Superior temporal gyrus (tissue), 1 donor: ENCODE data around the gene FCHSD2.

Experiments used
- DNase-seq: peaks from one replicate; pipeline ENCODE4 v3.0.0-alpha.2; 2016; ENCODE audit errors: extremely low spot score

The FCHSD2 gene

DNA sequence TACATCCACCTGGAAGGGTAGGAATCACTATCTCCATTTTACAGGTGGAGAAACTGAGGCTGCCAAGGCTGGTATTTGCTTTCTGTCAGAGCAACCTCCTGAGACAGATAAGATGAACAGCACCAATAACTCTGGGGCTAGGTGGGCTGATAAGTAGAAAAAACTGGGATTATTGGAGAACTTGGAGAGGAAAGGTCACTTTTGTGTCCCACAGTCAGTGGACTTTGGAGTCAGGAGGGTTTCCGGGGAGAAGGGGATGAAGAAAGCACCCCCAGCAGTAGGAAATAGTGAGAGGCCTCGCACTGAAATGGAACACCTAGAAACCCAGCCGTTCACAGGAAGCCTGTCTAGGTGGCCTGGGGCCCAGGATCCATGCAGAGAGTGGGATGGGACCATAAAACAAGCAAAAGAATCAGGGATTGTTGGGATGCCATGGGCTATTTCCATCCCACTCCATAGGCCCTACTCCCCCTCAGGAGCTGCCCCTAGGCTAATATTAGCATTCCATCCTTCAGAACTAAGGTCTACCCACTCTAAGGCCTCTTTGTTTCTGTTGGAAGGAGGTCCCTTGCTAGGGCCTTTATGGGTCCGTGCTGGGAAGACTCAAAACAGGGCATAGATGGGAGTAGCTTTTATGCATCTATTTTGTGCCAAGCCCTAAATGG, 31.0 kb upstream of the FCHSD2 start:
- DNase-seq: no peak

DNA sequence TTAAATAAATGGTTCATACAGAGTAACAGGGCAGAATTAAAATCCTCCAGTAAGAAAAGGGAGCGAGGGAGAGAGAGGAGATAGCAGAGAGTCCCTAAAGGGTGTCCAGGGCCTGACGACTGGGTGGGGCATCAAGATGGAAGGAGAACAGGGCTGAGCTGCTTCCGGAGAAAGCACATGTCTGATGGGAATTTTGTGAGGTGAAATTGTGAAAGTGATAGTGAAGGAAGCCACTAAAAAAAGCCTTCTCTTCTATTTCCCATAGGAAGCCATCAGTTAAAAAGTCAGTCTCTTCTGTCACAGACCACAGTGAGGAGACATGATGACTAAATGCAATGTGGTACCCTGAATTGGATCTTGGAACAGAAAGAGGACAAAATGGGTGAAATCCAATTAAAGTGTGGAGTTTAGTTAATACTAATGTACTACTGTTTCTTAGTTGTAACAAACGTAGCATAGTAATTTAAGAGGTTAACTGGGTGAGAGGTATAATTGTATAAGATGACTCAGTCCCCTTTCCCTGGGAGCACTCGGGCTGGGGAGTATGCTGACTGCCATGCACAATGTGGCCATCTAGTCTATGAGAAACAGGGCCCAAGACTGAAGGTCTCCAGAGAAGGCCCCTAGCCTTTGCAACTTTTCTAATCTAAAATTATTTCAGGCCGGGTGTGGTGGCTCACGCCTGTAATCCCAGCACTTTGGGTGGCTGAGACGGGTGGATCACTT, 29.5 kb upstream of the FCHSD2 start:
- DNase-seq: no peak

DNA sequence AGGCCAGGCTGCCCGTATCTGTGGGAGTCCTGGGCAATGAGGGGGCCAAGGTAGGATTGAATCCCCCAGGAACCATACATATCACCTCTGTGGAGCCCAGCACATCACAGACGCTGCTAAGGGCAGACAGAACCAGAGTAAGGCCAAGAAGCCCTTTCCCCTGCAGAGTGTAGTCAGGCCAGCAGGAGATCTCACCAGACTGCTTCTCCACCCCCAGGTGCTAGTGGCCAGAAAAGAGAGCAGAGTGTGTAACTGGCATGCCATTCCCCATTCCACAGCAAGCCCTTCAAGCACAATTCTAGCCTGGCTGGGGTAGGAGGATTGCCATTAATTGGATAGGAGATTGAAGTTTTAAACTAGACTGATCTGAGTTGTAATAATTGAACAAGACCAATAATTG, 28.0 kb upstream of the FCHSD2 start:
- DNase-seq: no peak

DNA sequence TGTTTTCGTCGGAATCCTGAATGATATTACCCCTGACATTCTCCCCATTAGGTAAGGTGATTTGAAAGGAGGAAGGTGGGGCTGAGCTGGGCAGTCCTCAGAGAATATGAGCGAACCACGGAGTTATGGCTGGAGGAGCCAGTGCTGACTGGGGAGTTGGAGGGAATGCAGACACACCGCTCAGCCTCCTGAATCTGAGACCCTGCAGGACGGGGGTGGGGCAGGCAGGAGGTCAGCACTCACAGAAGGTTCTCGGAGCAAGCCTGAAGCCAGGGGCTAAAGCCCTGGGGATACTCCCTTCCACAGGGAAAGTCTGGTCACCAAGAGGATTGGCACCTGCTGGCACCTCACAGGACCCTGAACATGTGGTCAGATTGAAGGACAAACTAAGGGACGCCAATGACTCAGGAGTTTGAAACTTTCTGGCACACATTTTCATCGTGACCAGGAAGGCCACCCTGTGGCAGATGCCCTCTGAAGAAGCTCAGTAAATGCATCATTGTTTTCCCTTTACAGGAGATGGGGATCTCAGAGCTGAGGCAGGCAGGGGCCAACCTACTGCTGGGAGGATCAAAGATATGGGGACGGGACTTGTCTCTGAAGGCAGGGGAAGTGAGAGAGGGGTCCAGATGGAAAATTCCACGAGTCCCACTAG, 26.9 kb upstream of the FCHSD2 start:
- no peak for DNase-seq

DNA sequence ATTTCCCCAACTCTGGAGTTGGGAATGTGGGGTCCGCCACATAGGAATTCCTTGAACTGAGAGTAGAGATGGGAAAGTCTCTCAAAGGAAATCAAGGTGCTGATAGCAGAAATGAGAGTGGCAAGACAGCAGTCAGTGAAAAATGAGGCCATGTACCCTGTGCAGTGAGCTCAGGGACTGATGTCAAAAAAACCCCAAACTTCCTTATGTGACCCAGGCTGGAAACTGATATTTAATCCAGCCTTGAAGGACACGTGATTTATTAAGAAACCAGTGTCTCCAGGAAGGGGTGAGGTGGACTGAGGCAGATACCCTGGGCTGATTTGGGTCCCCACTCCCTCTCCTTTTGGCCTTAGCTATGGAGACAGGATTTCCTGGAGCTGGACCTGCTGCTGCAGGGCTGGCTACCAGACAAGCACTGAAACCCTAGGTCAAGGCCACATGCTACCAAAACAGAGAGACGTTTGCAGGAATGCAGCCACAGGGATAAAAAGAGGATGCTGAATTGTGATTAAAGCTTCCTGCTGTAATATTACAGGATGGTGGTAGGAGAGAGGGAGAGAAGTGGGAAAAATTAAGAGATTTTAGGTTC, 25.3 kb upstream of the FCHSD2 start:
- no peak for DNase-seq

DNA sequence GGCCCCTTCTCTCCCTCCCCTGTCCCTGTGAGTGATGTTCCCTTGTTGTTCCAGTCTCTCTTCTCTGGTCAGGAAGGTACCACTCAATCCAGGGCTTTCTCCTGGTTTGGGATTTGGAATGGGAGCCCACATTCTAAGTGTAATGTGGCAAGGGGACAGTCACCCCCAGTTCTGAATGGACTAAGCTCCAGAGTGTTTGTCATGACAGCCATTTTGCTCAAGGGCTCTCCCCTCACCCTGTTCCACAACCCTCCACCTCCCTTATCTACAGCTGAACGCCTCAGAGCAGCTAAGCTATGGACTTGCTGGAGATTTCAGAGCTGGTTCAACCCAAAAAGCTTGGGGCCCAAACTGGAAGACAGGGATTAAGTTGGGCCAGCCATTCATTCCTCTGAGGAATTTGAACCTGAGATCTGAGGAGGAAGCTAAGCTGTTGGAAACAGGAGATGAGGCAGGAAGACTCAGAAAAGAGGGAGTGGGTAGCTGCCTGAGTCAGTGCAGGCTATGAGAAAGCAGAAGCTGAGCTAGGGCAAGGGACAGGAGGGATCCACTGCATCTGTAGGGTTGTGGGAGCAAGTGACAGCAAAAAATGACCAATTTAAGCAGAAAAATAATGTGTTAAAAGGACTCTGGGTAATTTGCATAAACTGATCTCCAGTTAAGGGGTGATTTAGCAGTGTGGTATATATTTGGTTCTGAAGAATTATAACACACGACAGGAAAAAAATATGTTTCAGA, 22.9 kb upstream of the FCHSD2 start:
- DNase-seq: no peak

DNA sequence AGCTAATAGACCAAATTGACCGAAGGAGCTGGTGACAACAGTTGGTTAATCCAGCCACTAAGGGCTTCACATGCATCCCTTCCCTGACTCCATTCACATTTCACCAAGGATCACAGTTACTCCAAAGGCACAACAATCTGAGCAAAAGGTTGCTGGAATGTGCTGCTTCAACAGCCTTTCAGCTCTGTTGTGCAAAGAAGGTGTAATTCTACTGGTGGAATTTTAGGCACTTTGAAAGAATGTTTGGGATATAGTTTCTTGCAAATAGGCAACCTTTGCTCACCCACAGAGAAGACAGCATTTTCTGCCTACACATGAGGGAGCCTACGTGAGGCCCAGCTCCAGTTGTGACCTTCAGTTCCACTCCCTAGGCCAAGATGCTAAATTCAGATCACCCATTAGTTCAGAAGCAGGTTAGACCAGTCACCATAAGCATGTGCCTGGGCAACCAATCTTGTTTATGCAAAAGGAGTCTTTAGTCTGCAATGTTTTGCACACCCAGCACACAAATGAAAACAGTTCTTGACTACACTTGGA, 21.6 kb upstream of the FCHSD2 start:
- DNase-seq: no peak

DNA sequence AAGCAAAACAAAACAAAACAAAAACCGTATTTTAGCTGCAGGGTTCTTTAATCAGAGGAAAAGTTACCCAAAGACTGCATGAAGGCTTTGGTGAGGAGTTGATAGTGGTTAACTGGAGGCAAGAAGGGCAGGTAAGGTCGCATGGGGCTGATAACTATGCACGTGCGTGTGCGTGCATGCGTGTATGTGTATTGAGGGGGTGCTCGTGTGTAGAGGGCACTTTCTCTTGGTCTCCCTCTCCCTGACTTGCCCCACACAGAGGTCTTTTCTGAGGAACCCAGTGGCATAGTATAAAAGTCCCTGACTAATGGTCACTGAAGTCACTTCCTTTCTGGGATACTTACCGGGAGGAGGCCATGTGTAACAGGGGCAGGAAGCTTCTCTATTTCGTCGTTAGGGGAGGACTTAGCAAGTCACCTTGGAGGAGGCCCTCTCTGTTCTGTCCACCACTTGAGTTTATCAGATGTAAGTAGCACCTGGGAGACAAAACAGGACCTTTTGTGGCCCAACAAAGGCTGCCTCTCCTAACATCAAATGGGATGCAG, 20.1 kb upstream of the FCHSD2 start:
- DNase-seq: no peak

DNA sequence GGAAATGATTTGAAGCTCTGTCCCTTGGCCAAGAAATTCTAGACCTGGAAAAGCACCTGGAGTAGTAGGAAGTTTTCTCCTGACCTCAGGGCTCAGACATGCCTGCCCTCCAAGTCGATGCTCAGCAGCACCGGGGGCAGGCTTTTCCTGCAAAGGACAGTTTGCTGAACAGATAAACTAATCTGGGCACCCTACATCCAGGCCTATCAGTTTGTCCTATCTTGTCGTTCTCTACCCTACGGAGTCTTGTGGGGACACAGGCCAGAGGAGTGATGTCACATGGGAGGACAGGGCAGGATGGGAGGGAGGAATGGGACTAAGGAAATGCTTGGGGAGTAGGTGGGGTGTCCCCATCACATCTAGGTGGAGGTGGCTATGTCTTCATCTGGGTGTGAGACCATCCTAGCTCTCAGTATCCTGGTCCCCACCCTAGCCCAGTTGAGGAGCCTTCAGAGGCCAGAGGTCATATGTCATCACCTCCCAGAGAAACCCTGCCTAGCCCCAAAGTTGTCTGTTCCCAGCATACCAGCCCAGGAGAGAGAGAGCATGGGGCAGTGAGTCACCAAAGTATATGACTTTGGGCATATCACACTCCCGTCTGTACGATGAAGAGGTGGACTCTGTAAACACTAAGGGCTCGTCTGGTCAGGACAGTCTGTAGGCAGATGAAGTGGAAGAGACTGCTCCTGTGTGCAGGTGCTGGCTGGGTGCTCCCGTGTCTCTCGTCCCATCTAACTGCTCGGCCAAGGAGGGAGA, 18.1 kb upstream of the FCHSD2 start:
- no peak for DNase-seq

DNA sequence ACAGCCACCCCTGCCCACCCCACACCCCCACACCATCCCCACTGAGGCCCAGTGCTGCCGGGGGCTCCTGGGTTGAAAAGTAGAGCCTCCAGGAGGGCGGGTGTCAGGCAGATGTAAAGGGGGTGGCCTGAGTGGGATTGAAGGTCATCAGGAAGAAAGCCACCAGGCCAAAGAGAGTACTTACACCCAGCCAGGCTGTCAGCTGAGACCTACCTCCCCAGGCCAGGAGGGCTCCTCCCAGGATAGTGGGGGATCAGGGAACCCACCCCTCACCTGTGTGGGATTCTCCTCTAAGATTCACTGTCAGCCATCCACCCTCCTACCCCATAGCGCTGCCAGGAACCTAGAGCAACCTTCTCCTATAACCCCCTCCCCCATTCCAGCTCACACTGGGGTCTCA, 17.2 kb upstream of the FCHSD2 start:
- DNase-seq: no peak

DNA sequence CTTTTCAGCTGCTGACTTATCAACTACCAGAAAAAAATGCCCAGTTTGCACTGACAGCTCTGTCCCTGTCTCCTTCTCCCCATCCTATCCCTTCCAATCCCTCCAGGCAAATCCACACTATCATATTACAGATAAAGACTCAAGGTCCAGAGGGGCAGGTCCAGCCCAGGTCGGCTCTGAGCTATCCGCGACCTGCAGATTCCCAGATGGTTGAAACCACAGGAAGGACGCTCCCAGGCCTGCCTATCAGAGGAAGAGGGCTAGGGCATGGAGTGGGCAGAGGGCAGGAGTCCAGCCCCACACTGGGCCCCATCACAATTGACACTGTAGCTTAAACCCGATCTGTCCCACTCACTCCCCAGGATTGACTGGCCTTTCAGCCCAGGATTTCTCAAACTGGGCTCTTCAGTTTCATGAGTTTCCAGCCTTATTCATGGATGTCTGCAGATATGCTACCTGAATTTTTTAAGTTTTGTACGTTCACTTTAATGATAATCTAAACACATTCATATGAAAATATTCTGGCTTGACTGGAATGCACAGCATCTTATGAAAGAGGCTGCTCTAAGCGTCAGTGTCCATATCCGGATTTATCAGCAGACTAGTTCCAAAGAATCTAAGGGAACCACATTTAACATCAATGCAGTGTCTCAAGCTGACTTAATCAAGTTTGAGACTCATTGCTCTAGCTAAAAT, 16.4 kb upstream of the FCHSD2 start:
- DNase-seq: no peak

DNA sequence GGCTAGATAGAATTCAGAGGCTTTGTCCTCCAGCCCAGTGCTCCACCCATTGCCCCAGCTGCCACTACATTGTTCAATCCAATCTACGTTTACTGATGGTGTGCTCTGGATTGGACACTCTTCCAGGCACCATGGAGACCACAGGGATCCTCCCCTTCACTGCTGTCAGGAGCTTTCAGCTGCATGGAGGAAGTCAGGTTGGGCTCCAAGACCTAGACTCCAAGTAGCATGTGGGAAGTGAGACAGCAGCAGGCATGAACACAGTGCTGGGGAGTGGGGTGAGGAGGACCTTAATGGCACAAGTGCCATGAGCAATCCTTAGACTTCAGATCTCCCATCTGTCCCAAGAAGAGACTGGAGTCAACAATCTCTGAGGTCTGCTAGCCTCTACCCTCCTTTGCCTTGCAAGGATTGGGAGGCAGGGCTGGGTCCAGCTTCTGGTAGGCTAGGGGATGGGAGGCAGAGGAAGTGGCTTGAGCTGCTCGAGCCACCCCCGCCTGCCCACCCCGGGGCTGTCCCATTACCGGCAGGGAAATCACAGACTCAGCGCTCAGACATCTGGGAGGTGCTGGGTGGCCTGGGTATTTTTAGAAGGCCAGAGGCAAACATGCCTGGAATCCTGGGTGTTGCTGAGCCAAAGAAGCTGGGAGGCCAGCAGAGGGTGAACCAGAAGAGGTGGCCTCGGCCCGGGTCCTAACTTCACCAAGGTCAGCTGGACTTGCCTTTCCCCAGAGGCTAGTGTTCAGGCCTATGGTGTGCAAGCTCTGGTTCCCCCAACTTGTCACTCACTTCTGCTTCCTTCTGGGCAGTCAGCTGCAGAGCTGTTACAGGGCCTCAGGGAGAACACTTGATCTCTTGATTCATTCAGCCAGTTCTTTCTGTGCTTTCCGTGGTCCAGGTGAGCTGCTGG, 15.2 kb upstream of the FCHSD2 start:
- no peak for DNase-seq

DNA sequence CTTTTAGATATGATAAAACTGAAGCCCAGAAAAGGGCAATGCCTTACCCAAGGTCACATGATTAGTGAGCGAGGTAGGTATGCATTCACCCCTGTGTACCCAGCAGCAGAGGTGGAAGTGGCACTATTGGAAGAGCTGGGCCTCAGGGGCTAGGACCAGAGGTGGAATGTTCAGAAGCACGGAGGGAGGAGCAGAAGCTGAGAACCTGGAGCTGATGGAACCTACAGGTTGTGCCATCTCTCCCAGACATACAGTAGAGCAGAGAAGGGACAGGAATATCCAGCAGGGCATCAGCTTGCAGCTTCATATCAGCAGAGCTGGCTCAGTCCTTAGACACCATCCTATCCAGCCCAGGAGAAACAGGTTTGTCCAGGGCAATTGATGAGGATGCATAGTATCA, 14.6 kb upstream of the FCHSD2 start:
- no peak for DNase-seq

DNA sequence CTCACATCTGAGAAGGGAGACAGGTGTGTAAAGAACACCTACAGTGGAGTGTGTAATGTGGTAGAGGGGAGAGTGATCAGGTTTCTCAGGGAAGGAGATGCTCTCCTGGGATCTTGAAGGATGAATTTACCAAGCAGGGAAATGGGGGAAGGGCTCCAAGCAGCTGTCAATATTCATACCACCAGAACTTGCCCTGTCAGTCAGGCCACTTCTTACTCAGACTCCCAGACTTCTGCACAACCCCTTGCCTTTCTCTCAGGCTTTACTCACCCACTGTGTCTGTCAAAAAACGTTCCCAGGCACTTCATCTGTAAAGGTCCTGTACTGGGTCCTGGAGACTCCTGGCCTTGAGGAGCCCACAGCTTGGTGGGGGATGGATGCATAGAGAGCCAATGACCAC, 14.0 kb upstream of the FCHSD2 start:
- no peak for DNase-seq

DNA sequence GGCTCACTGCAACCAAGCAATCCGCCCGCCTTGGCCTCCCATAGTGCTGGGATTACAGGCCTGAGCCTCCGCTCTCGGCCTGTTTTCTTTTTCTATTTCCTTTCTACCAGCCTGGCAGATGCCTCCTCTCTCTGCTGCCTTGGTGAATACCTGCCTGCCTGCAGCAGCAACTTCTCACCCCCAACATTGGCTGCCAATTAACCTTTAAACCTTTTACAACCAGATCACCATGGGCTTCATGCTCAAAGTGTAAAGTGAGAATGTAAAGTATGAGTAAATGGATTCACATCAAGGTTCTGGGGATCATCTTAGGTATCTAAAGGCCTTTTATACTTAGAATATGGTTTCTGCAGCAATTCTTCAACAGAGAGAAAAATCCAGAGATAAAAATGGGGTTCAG, 13.0 kb upstream of the FCHSD2 start:
- DNase-seq: no peak

DNA sequence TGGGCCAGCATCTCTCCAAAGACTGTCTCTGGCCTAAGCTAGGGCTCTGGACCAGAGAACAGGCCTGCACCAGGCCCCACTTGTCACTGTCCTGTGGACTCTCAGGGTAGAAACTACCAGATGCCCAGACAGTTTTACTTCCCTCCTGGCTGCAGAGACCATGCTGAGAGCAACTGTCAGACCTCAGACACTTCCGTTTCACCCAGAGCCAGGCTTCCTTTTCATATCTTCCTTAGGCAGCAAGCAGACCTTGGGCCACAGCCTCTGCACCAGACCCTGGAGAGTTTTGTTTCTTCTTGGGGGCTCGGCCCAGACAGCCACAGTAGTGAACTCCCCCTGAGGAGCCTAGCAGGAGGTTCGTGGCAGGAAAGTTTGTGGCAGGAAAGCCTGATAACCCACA, 12.1 kb upstream of the FCHSD2 start:
- no peak for DNase-seq

DNA sequence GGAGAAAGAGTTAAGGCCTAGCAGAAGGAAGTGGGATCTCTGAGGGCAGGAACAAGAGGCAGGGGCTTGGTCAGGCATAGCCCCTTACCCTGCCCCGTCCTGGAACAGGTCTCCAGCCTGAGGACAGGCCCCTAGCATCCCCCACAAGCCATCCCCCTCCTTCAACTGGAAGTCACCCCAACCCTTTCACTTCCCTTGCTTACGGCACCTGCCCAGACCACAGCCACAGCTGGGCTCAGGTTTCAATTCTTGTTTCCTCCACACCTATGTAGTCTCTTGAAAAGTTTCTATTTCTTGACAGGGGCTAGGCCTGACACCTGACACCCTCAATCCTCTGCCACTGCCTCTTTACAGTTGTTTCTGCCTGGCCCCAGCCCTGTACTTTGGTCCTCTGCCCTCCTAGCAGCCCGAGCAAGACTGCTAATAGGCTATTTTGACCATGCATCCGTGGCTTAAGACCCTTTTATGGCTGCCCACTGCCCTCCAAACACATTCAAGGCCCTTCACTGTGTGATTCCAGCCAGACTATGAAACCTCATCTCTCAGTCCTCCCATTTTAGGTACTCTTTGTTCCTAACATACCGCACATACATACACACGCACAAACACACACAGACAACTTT, 10.9 kb upstream of the FCHSD2 start:
- no peak for DNase-seq

DNA sequence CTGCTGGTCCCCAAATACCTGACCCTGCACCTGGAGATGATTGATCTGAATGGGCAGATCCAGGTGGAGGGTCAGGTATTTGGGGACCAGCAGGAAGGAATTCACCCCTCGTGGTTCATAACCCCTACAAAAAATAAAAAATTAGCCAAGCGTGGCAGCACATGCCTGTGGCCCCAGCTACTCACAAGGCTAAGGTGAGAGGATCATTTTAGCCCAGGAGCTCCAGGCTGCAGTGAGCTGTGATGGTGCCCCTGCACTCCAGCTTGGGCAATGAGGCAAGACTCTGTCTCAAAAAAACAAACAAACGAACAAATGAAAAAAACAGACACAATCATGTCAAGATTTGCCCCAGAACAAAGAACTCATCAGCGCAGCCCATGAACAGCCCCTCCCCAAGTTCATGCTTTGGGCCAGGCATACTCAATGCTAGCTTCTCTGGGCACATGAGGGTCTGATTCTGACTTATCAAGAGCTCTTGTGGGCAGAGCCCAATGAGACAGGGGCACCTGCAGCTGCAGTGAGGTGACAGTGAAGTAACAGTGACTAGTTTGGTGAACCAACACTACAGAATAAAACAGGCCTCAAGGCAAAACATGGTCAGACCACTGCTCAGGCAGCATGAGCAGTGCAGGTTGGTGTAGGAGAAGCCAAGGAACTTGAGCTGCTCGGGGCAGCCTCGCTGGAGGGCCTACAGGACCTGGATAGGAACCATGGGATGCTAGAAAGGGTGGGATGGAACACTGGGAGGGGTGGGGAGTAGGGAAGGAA, 10.2 kb upstream of the FCHSD2 start:
- no peak for DNase-seq
